HCT116 (cell line): ENCODE measurements around the gene NKAP.
A peak's percentile ranks its signal among the peaks of the same experiment; 100 is the strongest.

Source experiments
- CEBPB ChIP-seq: IDR thresholded peaks from 2 replicates; pipeline ENCODE4 v1.6.1; 2012; ENCODE audit warnings: low read depth
- EZH2 ChIP-seq: fragments of 200-600 bp; sonication (generic); IDR thresholded peaks from 2 replicates; pipeline ENCODE4 v1.6.1; 2017; ENCODE audit warnings: antibody characterized with exemption, mixed run types
- EZH2phosphoT487 ChIP-seq: fragments of 200-600 bp; IDR thresholded peaks from 2 replicates; pipeline ENCODE4 v1.6.1; 2018; ENCODE audit warnings: antibody characterized with exemption, borderline replicate concordance
- JUND ChIP-seq: IDR thresholded peaks from 2 replicates; pipeline ENCODE4 v1.6.1; 2012
- MAX ChIP-seq: IDR thresholded peaks from 2 replicates; pipeline ENCODE4 v1.6.1; 2012
- POLR2A ChIP-seq: IDR thresholded peaks from 2 replicates; pipeline ENCODE4 v1.7.0; 2011; ENCODE audit warnings: borderline replicate concordance; ENCODE audit not compliant: insufficient read depth, insufficient read length; ENCODE audit errors: extremely low read depth
- POLR2AphosphoS5 ChIP-seq: IDR thresholded peaks from 2 replicates; pipeline ENCODE4 v1.6.1; 2011; ENCODE audit warnings: mild to moderate bottlenecking, low read depth, low read length, moderate library complexity
- RAD21 ChIP-seq: IDR thresholded peaks from 2 replicates; pipeline ENCODE4 v1.6.1; 2012; ENCODE audit warnings: low read depth, mild to moderate bottlenecking
- SIN3A ChIP-seq: IDR thresholded peaks from 2 replicates; pipeline ENCODE4 v1.6.1; 2012; ENCODE audit warnings: low read depth
- SP1 ChIP-seq: IDR thresholded peaks from 2 replicates; pipeline ENCODE4 v1.6.1; 2012; ENCODE audit warnings: low read depth
- TCF7L2 ChIP-seq: IDR thresholded peaks from 2 replicates; pipeline ENCODE4 v1.7.0; 2011; ENCODE audit warnings: borderline replicate concordance, inconsistent platforms; ENCODE audit not compliant: insufficient read depth, insufficient read length; ENCODE audit errors: extremely low read depth
- TF ChIP-seq, protein P1 (sequence below), 3 experiments: fragments of 200-600 bp in 1 of 3; sonication (generic) in 1 of 3; IDR thresholded peaks in 2 of 3; conservative IDR thresholded peaks in 1 of 3; 2 replicates each; pipeline ENCODE4 v1.5.1; 2012 to 2017; ENCODE audit warnings: low read depth in 2 of 3, low read length in 2 of 3, antibody characterized with exemption in 1 of 3, borderline replicate concordance in 1 of 3, control low read depth in 1 of 3, mild to moderate bottlenecking in 1 of 3, mixed read lengths in 1 of 3, mixed run types in 1 of 3, moderate library complexity in 1 of 3; ENCODE audit not compliant: insufficient read depth in 1 of 3
- TF ChIP-seq, protein P2 (sequence below): IDR thresholded peaks from 2 replicates; pipeline ENCODE4 v1.6.1; 2012

DNA sequence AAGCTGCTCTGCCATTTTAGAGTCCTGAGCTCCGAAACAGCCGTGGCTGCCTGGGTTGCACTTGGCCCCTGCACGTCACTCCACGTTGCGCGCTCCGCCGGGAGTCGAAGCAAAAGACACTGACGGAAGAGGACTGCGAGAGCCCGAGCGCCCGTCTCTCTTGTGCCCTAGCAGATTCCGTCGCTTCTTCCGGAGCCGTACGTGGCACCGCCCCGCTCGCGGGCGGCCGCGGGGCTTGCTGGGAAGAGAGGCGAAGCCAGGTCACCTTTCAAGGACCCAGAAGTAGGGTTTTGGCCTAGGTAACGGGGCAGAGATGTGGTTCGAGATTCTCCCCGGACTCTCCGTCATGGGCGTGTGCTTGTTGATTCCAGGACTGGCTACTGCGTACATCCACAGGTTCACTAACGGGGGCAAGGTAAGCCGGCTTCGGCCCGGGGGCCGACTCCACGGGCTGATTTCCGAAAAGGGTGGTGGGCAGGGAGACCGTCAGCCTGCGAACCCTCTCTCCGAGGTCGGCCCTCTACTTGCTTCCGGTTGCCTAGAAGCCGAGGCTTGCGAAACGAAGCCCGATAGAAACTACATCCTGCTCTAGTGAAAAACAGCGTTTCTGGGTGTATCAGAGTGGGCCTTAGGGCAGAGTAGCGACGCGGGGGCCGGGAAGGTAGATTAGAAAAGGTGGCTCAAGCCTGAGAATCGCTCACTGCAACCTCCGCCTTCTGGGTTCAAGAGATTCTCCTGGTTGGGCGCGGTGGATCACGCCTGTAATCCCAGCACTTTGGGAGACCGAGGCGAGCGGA lies 71.8 kb downstream of the NKAP start, which contains the start of the genes NDUFA1 and RNF113A:
- TF ChIP-seq, protein P1, sequence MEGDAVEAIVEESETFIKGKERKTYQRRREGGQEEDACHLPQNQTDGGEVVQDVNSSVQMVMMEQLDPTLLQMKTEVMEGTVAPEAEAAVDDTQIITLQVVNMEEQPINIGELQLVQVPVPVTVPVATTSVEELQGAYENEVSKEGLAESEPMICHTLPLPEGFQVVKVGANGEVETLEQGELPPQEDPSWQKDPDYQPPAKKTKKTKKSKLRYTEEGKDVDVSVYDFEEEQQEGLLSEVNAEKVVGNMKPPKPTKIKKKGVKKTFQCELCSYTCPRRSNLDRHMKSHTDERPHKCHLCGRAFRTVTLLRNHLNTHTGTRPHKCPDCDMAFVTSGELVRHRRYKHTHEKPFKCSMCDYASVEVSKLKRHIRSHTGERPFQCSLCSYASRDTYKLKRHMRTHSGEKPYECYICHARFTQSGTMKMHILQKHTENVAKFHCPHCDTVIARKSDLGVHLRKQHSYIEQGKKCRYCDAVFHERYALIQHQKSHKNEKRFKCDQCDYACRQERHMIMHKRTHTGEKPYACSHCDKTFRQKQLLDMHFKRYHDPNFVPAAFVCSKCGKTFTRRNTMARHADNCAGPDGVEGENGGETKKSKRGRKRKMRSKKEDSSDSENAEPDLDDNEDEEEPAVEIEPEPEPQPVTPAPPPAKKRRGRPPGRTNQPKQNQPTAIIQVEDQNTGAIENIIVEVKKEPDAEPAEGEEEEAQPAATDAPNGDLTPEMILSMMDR (IDR thresholded peaks at IDR 0.05 in 2 of 3, conservative IDR thresholded peaks at IDR 0.05 in 1 of 3; ENCODE audit: borderline replicate concordance in 1 of 3, insufficient read depth in 1 of 3, low read depth in 2 of 3, low read length in 2 of 3) = no peak
- TF ChIP-seq EZH2 (no peak), MAX (peak; percentile 80), POLR2A (peak; percentile 54), SP1 (peak; percentile 39; the same call in 1 of the 2 replicates), EZH2phosphoT487 (no peak), POLR2AphosphoS5 (peak; percentile 81), TCF7L2 (no peak), SIN3A (peak; percentile 60; the same call in 1 of the 2 replicates), JUND (no peak), RAD21 (no peak), CEBPB (no peak)
- TF ChIP-seq, protein P2, sequence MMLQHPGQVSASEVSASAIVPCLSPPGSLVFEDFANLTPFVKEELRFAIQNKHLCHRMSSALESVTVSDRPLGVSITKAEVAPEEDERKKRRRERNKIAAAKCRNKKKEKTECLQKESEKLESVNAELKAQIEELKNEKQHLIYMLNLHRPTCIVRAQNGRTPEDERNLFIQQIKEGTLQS = no peak
